Renal cortical epithelial cell (primary cell): ENCODE results near the gene NISCH. TPM values are rescaled to one million over a fixed set of nuclear protein-coding genes. Genes with fewer than 3 reads are reported as not detected.
"Not testable (repeated sequence)": the region's sequence is repeated elsewhere in the genome, so short reads cannot be mapped to it uniquely, and the experiment has no call there.

Source experiments
- DNase-seq: peaks from one replicate; pipeline ENCODE4 v3.0.0-alpha.2; 2011; ENCODE audit warnings: low read depth
- total RNA-seq: library from RNA; depleted of rRNA; stranded (reverse); fragments of >200 nt; gene quantifications from 2 replicates; pipeline ENCODE4 v1.2.3, GENCODE V29; 2014

The NISCH gene
- total RNA-seq, 1 donor from 2014 or later: 111 TPM

DNA sequence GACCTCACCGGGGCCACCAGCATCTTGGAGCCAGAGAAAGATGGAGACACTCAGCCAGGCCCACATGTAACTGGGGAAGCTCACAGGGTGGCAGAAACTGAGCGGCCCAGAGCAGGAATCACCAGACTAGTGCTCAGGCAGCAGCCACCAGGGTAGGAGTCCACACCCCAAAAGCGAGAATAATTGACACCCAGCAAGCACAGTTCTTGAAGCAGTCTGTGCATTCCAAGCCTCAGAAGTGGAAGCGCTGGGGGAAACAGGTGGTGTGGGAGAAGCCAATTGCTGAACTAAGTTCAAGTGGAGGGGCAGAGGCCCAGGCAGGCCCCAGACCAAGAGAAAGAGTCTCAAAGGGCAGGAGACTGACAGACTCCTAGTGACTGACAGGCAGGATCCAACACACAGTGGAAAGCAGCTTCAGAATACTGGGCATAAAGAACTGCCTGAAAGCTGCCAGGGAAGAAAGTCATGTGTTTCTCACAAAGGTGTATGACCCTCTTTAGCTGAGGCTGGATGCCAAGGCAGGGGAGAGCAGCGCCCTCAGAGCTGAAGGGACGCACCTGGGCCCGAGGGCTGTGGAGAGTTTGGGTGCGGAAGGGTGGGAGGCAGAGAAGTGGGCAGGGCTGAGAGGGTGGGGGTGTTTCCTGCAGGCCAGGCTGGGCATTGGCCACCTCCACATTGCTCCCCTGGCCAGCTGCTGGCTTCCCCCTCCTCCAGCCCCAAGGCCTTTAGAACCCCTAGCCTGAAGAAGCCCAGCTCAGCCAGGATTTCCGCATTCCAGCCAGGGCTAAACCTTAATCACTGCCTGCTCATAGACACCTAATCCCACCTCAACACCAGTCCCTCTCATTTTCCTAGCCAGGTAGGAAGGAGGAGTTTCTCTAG, 70.5 kb downstream of the NISCH start:
- DNase-seq: peak; percentile 16

DNA sequence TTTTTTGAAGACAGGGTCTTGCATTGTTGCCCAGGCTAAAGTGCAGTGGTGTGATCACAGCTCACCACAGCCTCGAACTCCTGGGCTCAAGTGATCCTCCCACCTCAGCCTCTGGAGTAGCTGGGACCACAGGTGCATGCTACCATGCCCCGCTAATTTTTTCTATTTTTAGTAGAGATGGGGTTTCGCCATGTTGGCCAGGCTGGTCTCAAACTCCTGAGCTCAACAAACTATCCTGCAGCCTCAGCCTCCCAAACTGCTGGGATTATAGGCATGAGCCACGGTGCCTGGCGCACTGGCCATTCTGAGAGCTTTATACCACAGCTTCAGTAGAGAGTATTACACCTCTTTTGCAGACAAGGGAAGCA, 71.3 kb downstream of the NISCH start:
- not testable (repeated sequence) for DNase-seq

DNA sequence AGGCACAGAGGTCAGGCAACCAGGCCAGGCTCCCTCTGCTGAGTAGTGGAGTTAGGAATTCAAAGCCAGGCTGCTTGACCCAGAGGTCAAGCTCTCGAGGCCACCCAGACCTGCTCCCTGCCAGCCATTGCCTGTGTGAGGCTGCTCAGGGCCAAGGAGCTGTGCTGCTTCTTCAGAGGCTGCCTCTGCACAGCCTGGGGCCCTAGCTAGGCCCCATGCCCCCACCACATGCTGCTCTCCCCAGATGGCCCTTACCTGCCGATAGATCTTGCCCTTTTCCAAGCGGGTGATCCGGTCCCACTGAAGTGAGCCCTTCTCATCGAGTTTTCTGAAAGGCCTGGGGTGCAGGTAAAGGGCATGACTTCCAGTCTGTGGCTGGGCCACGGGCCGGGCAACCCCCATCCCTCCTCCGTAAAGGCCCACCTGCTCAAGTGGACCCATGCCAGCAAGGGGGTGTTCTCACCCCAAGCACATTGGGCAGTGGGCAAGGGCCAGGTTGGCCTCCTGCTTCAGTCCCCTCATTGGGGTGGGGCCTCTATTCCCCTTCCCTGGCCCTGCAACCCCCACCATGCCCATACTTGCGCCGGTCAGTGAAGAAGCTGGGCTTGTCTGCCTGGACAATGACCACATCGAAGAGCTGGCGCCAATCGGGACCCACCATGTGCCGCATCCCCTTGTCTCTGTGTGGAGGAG, 71.8 kb downstream of the NISCH start:
- peak; percentile 25 for DNase-seq

GRCh38 chr3:52527732-52528585, 72.6 kb downstream of the NISCH start:
- no peak for DNase-seq

DNA sequence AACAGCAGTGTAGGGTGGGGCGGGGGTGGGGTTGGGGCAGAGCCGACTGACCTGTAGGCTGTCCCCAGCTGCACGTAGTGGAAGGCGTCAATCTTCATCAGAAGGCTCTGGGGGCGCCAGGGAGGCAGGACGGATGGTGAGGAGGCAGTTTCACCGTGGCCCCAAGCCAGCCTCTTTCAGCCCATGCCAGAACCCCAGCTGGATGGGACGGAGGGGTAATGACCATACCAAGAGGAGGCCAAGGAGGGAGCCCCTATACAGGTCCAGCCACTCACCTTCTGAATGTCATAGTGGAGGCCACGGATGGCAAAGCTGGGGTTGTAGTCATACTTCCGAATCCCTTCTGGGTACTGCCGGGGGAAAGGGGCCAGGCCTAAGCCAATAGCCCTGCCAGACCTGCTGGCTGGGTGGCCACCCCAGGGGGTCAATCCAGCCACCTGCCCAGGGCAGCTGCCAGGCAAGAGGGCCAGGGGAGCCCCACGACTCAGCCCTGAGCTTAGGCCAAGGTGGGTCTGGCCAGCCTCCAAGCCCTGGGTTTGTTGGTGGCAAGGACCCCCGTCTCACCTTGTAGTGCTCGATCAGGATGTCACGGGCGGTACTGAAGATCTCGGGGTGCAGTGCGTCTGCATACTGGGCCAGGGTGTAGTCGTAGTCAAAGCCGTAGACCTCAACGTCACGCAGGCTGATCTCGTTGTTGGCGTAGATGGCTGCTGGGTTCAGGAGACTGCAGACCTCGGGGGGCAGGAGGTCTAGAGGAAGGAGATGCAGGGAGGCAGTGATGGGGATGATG, 73.4 kb downstream of the NISCH start:
- DNase-seq: no peak

- no peak for DNase-seq
Measured at GRCh38 chr3:52529376-52530333, 74.3 kb downstream of the NISCH start.

DNA sequence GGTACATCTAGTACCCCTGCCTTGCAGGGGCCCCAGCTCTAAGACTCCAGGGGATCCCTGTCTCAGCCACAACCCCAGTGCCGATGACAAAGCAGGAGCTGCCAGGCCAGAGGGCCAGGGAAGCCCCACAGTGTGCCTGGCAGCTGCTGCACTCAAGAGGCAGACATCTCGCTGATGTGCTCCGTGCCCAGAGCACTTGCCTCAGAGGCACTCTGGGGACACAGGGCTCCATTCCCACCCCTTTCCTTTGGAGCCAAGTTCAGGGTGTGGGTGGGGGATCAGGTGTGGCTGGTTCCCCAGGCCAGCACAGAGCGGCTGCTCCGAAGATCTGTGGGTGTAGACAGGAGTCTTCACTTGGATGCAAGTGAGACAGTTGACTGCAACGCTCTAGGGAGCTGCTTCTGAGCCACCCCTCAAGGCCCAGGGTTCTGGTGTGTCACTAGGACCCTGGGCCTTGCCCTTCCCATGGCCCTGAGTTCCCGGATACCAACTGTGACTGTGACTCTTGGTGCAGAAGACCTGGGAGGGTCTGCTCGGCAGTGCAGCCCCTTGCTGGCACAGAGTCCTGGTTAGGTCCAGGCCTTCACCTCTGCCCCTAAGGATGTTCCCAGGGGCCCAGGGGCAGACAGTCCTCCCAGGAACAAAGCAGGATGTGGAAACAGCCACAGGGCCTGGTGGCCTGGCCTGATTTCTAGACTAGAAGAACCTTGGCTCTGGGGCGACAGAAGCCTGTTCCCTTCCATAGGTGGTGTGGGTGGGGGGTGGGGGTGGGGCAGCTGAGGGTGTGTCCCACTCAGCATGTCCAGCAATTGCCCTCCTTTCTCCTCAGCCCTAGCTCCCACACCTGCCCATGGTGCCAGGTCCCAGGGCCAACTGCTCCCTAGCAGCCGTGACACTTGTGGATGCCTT, 75.8 kb downstream of the NISCH start:
- no peak for DNase-seq

DNA sequence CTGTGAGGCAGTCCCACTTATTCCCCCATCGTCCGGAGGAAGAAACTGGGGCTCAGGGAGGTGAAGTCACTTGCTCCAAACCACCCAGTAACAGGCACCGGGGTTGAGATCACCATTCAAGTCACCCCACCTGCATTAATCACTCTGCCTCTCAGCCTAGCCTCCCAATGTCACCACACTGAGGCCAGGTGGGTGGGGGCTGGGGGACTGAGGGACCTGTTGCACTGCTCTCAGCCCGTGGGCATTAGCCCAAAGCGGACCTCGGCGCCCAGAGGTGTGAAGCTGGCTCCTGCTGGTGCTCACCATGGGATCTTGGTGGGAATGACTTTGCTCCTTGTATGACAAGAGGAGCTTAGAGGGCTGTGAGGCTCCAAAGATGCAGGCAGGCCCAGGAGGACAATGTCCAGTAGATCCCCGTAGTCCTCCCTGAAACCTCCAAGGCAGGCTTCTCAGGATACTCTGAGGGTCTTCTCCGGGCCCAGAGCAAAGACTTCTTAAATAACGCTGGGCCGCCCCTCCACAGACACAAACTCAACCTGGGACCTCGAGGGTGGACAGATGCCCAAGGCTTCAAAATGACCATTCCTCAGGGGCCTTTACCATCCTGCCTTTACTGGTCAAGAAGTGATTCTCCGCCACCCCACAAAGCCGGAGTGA, 76.6 kb downstream of the NISCH start:
- no peak for DNase-seq

DNA sequence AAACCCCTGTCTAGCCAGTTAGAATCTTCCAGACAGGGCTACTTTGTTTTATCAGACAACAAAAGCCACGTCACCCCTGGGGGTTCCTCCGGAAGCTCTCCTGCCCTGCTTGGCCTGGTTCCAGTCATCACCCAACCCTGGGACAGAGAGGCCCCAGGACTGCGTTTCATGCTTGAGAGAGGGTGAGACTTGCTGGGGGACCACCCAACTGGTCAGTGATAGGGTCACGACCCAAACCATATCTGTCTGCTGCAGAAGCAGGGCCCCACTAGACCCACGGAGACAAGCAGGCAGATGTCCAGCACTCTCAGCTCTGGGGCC, 77.1 kb downstream of the NISCH start:
- DNase-seq: no peak

DNA sequence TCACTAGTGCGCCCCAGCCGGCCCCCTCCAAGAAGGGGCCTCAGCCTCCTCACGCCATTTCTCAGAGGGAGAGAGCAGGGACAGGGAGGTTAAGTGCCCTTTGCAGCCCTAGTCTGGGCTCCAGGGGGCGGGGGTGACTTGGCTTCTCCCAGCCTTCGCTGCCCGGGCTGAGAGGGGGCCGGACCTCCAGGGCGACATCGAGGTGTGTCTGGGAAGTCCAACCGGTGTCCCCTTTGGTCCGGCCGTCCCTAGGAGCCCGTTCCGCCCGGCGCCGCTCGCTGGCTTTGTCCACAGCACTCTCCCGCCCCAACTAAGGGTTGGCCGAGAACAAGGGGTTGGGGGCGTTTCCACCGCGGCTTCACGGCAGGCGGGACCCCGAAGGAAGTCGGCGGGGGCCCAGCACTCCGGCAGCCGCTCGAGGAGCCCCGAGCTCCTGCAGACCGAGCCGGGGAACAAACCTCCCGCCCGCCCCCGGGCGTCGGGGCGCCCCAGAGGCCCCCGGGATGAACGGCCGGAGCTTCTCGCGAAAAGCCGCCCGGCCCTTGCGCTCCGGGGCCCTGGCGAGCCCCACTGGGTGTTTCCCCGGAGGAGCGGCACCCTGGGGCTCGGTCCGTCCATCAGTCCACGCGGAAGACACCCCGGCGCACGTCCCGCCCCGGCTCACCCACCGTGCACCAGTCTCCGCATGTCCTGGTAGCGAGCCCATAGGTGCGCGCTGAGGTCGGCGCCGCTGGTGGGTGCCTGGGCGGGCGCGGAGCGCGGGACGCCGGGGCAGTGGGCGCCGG, 77.6 kb downstream of the NISCH start:
- no peak for DNase-seq

DNA sequence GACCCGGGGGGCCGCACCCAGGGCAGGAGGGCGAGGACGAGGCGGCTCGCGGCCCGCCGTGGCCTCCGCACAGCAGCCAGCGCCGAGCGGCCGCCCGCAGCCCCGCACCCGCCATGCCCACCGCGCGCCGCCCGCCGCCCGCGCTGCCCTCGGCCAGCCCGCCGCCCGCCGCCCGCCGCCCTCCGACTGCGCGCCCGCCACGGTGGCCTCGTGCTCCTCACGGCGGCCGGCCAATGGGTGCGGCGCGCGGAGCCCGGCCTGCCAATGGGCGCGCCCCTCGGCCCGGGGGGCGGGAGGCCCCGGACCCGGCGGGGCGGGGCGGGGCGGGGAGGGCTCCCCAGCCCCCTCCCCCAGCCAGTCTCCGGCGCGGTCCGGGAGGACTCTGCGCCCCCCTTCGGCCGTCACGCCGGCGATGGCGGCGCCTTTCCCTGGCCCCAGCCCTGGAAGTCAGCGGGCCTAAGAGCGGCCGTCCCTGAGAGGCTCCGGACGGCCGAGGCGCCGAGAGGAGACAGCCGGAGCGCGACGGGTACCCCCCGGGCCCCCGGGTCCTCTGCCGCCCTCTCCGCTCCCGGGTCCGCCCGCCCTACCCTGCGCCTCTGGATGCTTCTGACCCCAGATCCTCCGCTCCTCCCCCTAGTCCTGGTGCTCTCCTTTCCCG, 78.3 kb downstream of the NISCH start, which contains the start of gene NT5DC2:
Gene NT5DC2 (minus strand): TSS at position 235 of the 658 bp plus-strand sequence. CDS start 120 bp downstream, at position 115.
- DNase-seq: no peak

DNA sequence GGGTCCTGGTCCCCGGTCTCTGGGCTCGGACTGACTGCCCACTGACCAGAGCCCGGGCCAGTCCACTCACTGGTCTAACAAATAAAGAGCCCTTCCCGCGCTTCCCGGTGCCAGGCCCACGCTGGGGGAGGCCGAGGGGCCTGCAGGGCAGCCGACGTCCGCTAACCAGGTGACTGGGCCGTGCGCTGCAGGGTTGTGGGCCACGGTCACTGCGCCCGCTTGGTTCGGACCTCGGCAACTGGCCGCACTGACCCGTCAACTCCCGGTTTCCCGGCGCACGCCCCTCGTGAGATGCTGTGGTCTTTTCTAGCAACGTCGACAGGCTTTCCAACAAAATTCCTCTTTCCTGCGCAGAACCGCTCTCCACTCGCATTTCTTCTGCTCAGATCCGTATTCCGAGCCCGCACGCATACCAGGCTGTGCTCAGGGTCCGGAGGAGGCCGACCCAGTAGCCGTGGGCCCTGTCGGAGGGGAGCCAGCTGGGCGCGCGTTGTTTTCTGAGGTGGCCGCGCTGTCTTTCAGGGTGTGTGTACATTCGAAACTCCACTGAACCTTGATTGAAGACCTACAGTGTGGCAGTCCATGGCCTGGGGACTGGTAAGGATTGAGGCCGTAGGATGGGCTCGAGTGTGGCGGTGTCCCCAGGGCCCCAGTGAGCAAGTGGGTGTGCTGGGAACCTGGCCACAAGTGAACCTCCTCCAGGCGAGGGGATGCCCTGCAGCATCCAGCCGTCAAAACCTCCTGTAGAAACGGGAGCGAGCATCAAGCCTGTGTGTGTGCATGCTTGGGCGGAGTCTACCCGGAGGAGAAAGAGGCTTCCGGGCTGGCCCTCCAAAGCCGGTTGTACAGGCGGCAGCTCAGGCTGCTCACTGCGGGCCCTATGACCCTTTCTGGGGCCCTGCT, 79.1 kb downstream of the NISCH start:
- DNase-seq: no peak

- no peak for DNase-seq
Measured at GRCh38 chr3:52535411-52536111, 80.2 kb downstream of the NISCH start.

DNA sequence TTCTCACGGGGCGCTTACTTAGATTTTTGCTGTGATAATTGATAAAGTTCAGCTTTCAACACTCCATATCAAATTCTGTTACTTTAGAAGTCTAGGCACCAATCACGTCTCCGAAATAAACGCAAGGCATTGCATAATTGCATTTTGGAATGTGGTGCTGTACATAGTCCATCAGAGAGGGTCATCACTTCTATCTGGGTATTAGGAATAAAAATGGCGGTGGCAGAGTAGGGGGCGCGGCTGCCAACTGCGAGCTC, 80.6 kb downstream of the NISCH start:
- DNase-seq: no peak

DNA sequence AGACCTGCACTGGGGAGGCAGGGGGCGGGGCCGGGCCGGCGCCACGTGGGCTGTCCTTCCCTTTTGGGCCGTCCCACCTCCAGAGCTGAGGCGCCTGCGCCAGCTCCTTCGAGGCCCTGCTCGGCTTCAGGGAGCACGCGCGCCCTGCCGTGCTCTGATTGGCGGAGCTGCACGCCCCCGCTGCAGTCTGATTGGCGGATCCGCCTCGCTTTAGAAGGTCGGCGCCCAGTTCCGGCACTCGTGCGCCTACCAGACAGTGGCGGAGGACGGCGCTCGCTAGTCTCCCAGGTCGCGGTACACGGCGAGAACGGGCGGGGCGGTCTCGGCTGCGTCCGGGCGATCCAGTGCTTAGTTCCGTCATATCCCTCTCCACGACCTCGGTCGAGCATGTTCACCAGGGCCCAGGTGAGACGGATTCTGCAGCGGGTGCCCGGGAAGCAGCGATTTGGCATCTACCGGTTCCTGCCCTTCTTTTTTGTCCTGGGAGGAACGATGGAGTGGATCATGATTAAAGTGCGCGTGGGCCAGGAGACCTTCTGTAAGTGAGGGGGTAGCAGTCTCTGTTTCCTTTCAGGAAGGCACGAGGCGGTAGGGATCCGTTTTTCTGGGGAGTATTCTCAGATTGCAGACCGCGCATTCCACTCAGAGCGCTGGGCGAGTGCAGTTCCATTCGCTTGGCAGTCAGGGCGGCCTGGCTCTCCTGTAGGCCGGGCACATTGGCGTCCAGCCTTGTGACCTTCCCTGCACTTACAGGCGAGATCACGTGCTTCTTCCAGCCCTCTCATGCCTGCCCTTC, 81.2 kb downstream of the NISCH start, which contains the start of gene UQCC5:
Gene UQCC5 (plus strand): TSS at position 237 of the 796 bp plus-strand sequence. CDS start 151 bp downstream, at position 388.
- DNase-seq: peak; percentile 93
